HPDE6-E6E7 (cell line): ENCODE data around the gene PCDHAC2.

Experiments
- DNase-seq: peaks from one replicate; pipeline ENCODE4 v3.0.0; 2011; ENCODE audit warnings: missing footprints; ENCODE audit errors: extremely low spot score

Gene PCDHAC2

GRCh38 chr5:140966293-140967225, at the start of gene PCDHAC2:
PCDHAC2 (plus strand) TSS chr5:140966476; CDS start chr5:140966767, 291 bp downstream.
- DNase-seq = peak; percentile 41

GRCh38 chr5:140923601-140924000, 42.7 kb upstream of the PCDHAC2 start:
- no peak for DNase-seq

- peak; percentile 40 for DNase-seq
Observed at GRCh38 chr5:140925806-140926442, 40.4 kb upstream of the PCDHAC2 start, which contains the start of gene PCDHAC1. PCDHAC1 (plus strand) TSS chr5:140926299; CDS start chr5:140926893, 594 bp downstream.

- DNase-seq = peak; percentile 79
Observed at GRCh38 chr5:140926443-140927227, 39.6 kb upstream of the PCDHAC2 start.

GRCh38 chr5:140927228-140927573, 39.1 kb upstream of the PCDHAC2 start:
- DNase-seq = peak; percentile 20

GRCh38 chr5:140934964-140935606, 31.2 kb upstream of the PCDHAC2 start:
- DNase-seq = no peak

- no peak for DNase-seq
Observed at GRCh38 chr5:140946578-140946977, 19.7 kb upstream of the PCDHAC2 start.

GRCh38 chr5:140951636-140952035, 14.6 kb upstream of the PCDHAC2 start:
- DNase-seq = no peak

GRCh38 chr5:140953234-140953633, 13.0 kb upstream of the PCDHAC2 start:
- DNase-seq = no peak

- no peak for DNase-seq
Observed at GRCh38 chr5:140962190-140962589, 4.1 kb upstream of the PCDHAC2 start.

GRCh38 chr5:140964356-140964755, 1.9 kb upstream of the PCDHAC2 start:
- DNase-seq = no peak

GRCh38 chr5:140965905-140966292, 377 bp upstream of the PCDHAC2 start:
- no peak for DNase-seq

- DNase-seq = no peak
Observed at GRCh38 chr5:140967226-140967893, 1.1 kb downstream of the PCDHAC2 start.

GRCh38 chr5:140969880-140970279, 3.6 kb downstream of the PCDHAC2 start:
- DNase-seq = no peak

- DNase-seq = no peak
Observed at GRCh38 chr5:140973550-140973949, 7.3 kb downstream of the PCDHAC2 start.

- DNase-seq = peak; percentile 43
Observed at GRCh38 chr5:140977003-140977402, 10.7 kb downstream of the PCDHAC2 start.

- no peak for DNase-seq
Observed at GRCh38 chr5:140978260-140978659, 12.0 kb downstream of the PCDHAC2 start.

GRCh38 chr5:140978983-140979382, 12.7 kb downstream of the PCDHAC2 start:
- DNase-seq = no peak

- no peak for DNase-seq
Observed at GRCh38 chr5:140982083-140982716, 15.9 kb downstream of the PCDHAC2 start.

- no peak for DNase-seq
Observed at GRCh38 chr5:140986117-140986521, 19.8 kb downstream of the PCDHAC2 start.

GRCh38 chr5:140988100-140988499, 21.8 kb downstream of the PCDHAC2 start:
- no peak for DNase-seq
